Adrenal gland (tissue), 12 donors: ENCODE measurements around the gene TSPAN4. TPM values are rescaled to one million over a fixed set of nuclear protein-coding genes. Genes with fewer than 3 reads are reported as not detected.

Experiments
- DNase-seq, 7 donors: peaks; one replicate each; pipeline ENCODE4 v3.0.0-alpha.2; 2019 to 2020
- H3K27ac ChIP-seq, 5 donors: fragments of 200-600 bp; sonication (generic) in 4 of 5; 1 replicate in 3 of 5; 2 replicates in 2 of 5; pipeline versions ENCODE4 v1.5.1 to v1.8.0; 2016 to 2020; ENCODE audit warnings: mild to moderate bottlenecking in 1 of 5
- H3K27me3 ChIP-seq: fragments of 200-600 bp; 2 replicates; pipeline ENCODE4 v1.8.0; 2021
- H3K36me3 ChIP-seq, 2 donors: fragments of 200-600 bp; replicated peaks in 1 of 2; 1 replicate in 1 of 2; 2 replicates in 1 of 2; pipeline versions ENCODE4 v1.5.1 to v1.8.0; 2018 to 2022
- H3K4me1 ChIP-seq, 2 donors: fragments of 200-600 bp; replicated peaks in 1 of 2; 1 replicate in 1 of 2; 2 replicates in 1 of 2; pipeline versions ENCODE4 v1.5.1 to v1.8.0; 2018 to 2021
- H3K4me3 ChIP-seq, 4 donors: fragments of 200-600 bp; sonication (generic) in 3 of 4; one replicate each; pipeline ENCODE4 v1.5.1; 2016 to 2018
- H3K9me3 ChIP-seq, 3 donors: fragments of 200-600 bp; sonication (generic) in 1 of 3; replicated peaks in 1 of 3; 1 replicate in 2 of 3; 2 replicates in 1 of 3; pipeline versions ENCODE4 v1.5.1 to v1.8.0; 2016 to 2021
- CTCF ChIP-seq, 6 experiments: fragments of 450-650 bp in 4 of 6; fragments of 200-600 bp in 2 of 6; sonication (generic) in 1 of 6; IDR thresholded peaks; 1 replicate in 5 of 6; 2 replicates in 1 of 6; pipeline versions ENCODE4 v1.5.1 to v1.8.0; 2016 to 2021; ENCODE audit warnings: antibody characterized with exemption in 6 of 6, mild to moderate bottlenecking in 2 of 6, moderate library complexity in 1 of 6
- POLR2A ChIP-seq, 2 donors: fragments of 450-650 bp; IDR thresholded peaks; one replicate each; pipeline ENCODE4 v1.6.1; 2017; ENCODE audit warnings: antibody characterized with exemption in 2 of 2, mild to moderate bottlenecking in 2 of 2, moderate library complexity in 1 of 2
- WGBS, 4 donors: extraction: QIAGEN DNeasy Blood & Tissue Kit in 2 of 4; methylation state at CpG; one replicate each; pipeline versions ENCODE4 v1.1.5 to v1.1.7; 2013 to 2017; 5-methylcytosine and 5-hydroxymethylcytosine counted together
- intact Hi-C, 2 donors: fragments of 100-400 bp; cut with DNase I; formaldehyde crosslinking; loops; one replicate each; pipeline versions ENCODE4 v1.14.1 to v1.15.0; 2022 to 2023
- polyA plus RNA-seq, 3 donors: library from polyadenylated mRNA; stranded (reverse); fragments of 200-250 nt in 2 of 3; fragments of 350-450 nt in 1 of 3; fragmentation: Illumina TruSeq in 1 of 3; extraction: RNeasy Lipid Tissue Mini Kit (QIAGEN cat#74804) in 1 of 3; gene quantifications; one replicate each; pipeline ENCODE4 v1.2.3, GENCODE V29; 2013 to 2014
- total RNA-seq, 9 donors: library from RNA; depleted of rRNA in 4 of 9; stranded (reverse); fragments of >200 nt in 4 of 9; fragments of 120-200 nt in 1 of 9; fragmentation: NEBNext Ultra II Directional in 1 of 9; extraction: Animal tissue kit (Norgen Biotek cat#: 25700) in 1 of 9; gene quantifications; one replicate each; pipeline versions ENCODE4 v1.1.0 to v1.2.4, GENCODE V29; 2013 to 2023
- donor health status: healthy with polysubstance abuse.
- donor health status: Bipolar disorder and iron deficiency.
- donor health status: DM: yes; HTN: yes; CAD: no.
- donor health status: DM: no; HTN: no; CAD: no.
- donor health status: DM: no; HTN: no; CAD: no.
- donor health status: DM: yes; HTN: yes; CAD: no.

Gene TSPAN4
- total and polyA plus RNA-seq, 12 donors = 5.2 to 207 (median 53.5) TPM

GRCh38 chr11:865462-866430 is 23.1 kb downstream of the TSPAN4 start:
- H3K4me3 ChIP-seq = no peak overlapping the region
- H3K27ac ChIP-seq = no peak overlapping the region
- intact Hi-C loops = no loop called here
- no peaks in the 10 kb centered on the region for H3K27me3 ChIP-seq
- DNase-seq = no peak
- TF ChIP-seq CTCF (IDR thresholded peaks at IDR 0.05) (no peak), POLR2A (IDR thresholded peaks at IDR 0.05) (no peak)
- H3K4me1 ChIP-seq = peaks cover 0 to 9% of the 10 kb centered on the region in 2 donors
- H3K36me3 ChIP-seq = peaks cover 0 to 4% of the 10 kb centered on the region in 2 donors
- WGBS, 4 donors = 74 to 94% (median 86%) methylated on average over 10 to 41 of the region's 41 CpGs
- H3K9me3 ChIP-seq = no peaks in the 10 kb centered on the region

GRCh38 chr11:866481-866880 is 23.8 kb downstream of the TSPAN4 start:
- no peak for DNase-seq
- H3K27ac ChIP-seq = no peak overlapping the region
- no peaks in the 10 kb centered on the region for H3K9me3 ChIP-seq
- peaks cover 0 to 4% of the 10 kb centered on the region in 2 donors for H3K36me3 ChIP-seq
- no peaks in the 10 kb centered on the region for H3K27me3 ChIP-seq
- intact Hi-C loops = no loop called here
- H3K4me3 ChIP-seq = no peak overlapping the region
- TF ChIP-seq CTCF (IDR thresholded peaks at IDR 0.05) (no peak), POLR2A (IDR thresholded peaks at IDR 0.05) (no peak)
- H3K4me1 ChIP-seq = peaks cover 0 to 9% of the 10 kb centered on the region in 2 donors
- 82 to 100% (median 90%) methylated on average over 2 to 14 of the region's 14 CpGs for WGBS, 4 donors

GRCh38 chr11:867856-868358 is 25.3 kb downstream of the TSPAN4 start:
- intact Hi-C loops = no loop called here
- peaks cover 0 to 4% of the 10 kb centered on the region in 2 donors for H3K36me3 ChIP-seq
- TF ChIP-seq CTCF (IDR thresholded peaks at IDR 0.05) (no peak), POLR2A (IDR thresholded peaks at IDR 0.05) (no peak)

GRCh38 chr11:868394-868793 is 25.7 kb downstream of the TSPAN4 start:
- Histone ChIP-seq H3K27ac (no peak overlapping the region), H3K9me3 (no peaks in the 10 kb centered on the region), H3K4me3 (no peak overlapping the region), H3K36me3 (peaks cover 0 to 4% of the 10 kb centered on the region in 2 donors), H3K4me1 (no peaks in the 10 kb centered on the region), H3K27me3 (no peaks in the 10 kb centered on the region)
- DNase-seq = no peak
- WGBS, 4 donors = 91 to 93% (median 91%) methylated on average over 10 to 17 of the region's 17 CpGs
- no peak for TF ChIP-seq CTCF (IDR thresholded peaks at IDR 0.05)
- TF ChIP-seq POLR2A (IDR thresholded peaks at IDR 0.05) = no peak
- intact Hi-C loops = no loop called here

More at GRCh38 chr11:867856-868358, 25.3 kb downstream of the TSPAN4 start:
- 88 to 96% (median 92%) methylated on average over 8 of the region's 8 CpGs for WGBS, 4 donors
- H3K27me3 ChIP-seq = no peaks in the 10 kb centered on the region
- H3K4me1 ChIP-seq = no peaks in the 10 kb centered on the region
- H3K4me3 ChIP-seq = no peak overlapping the region
- H3K9me3 ChIP-seq = no peaks in the 10 kb centered on the region
- no peak overlapping the region for H3K27ac ChIP-seq
- DNase-seq = no peak
